ENCODE measurements around the gene CAPZA1.

Gene CAPZA1

DNA sequence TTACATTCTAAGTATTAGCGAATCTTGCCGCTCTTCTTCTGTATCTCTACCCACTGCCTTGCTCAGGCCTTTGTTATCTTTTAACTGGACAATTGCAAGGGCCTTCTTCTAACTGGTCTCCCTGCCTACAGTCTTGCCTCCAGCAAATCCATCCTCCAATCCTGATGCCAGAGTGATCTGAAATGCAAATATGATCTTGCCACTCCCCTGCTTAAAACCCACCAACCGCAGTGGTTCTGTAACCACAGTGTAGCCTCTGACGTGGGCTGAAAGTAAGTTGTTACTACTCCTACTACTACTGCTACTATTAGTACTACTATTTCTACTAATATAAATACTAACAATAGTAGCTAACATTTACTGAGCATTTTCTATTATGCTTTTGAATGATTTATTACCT lies 67.2 kb downstream of the CAPZA1 start:
- Histone ChIP-seq H3K27me3 (ENCODE audit: control insufficient read depth, insufficient read depth, low read length) (no peaks in the 10 kb centered on the region), H3K9me3 (ENCODE audit: control insufficient read depth, low read depth, low read length) (no peaks in the 10 kb centered on the region), H3K4me1 (ENCODE audit: control insufficient read depth, low read depth, low read length) (no peaks in the 10 kb centered on the region), H3K9ac (ENCODE audit: low read length) (no peak overlapping the region), H3K36me3 (ENCODE audit: control insufficient read depth, low read depth, low read length) (peaks cover 7% of the 10 kb centered on the region), H3K27ac (ENCODE audit: low read length) (no peak overlapping the region), H3K4me3 (ENCODE audit: low read length) (no peak overlapping the region)

GRCh38 chr1:112687361-112687760 lies 67.7 kb downstream of the CAPZA1 start:
- H3K4me1 ChIP-seq (ENCODE audit: control insufficient read depth, low read depth, low read length), result no peaks in the 10 kb centered on the region
- no peak overlapping the region for H3K9ac ChIP-seq (ENCODE audit: low read length)
- H3K4me3 ChIP-seq (ENCODE audit: low read length), result no peak overlapping the region
- H3K9me3 ChIP-seq (ENCODE audit: control insufficient read depth, low read depth, low read length), result no peaks in the 10 kb centered on the region
- H3K27ac ChIP-seq (ENCODE audit: low read length), result no peak overlapping the region
- no peaks in the 10 kb centered on the region for H3K27me3 ChIP-seq (ENCODE audit: control insufficient read depth, insufficient read depth, low read length)
- peaks cover 11% of the 10 kb centered on the region for H3K36me3 ChIP-seq (ENCODE audit: control insufficient read depth, low read depth, low read length)

GRCh38 chr1:112687785-112688496 lies 68.3 kb downstream of the CAPZA1 start:
- Histone ChIP-seq H3K36me3 (ENCODE audit: control insufficient read depth, low read depth, low read length) (peaks cover 16% of the 10 kb centered on the region), H3K27ac (ENCODE audit: low read length) (no peak overlapping the region)

DNA sequence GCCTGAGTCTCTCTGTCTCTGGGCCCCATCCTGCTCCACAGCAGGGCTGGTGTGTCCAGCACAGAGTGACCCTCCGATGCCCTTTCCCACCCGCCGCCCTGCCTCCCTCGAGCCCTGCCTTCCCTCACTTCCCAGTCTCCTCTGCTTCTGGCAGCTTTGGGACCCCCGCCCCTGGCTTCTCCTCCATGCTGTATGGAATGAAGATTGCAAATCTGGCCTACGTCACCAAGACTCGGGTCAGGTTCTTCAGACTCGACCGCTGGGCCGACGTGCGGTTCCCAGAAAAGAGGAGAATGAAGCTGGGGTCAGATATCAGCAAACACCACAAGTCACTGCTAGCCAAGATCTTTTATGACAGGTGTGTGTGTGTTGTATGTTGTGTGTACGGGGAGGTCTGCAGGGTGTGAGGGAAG lies 69.2 kb downstream of the CAPZA1 start:
- no peaks in the 10 kb centered on the region for H3K27me3 ChIP-seq (ENCODE audit: control insufficient read depth, insufficient read depth, low read length)

More at GRCh38 chr1:112687785-112688496, 68.3 kb downstream of the CAPZA1 start:
- H3K4me1 ChIP-seq (ENCODE audit: control insufficient read depth, low read depth, low read length), result no peaks in the 10 kb centered on the region
- H3K9ac ChIP-seq (ENCODE audit: low read length), result no peak overlapping the region
- H3K4me3 ChIP-seq (ENCODE audit: low read length), result no peak overlapping the region
- no peaks in the 10 kb centered on the region for H3K9me3 ChIP-seq (ENCODE audit: control insufficient read depth, low read depth, low read length)
- no peaks in the 10 kb centered on the region for H3K27me3 ChIP-seq (ENCODE audit: control insufficient read depth, insufficient read depth, low read length)

GRCh38 chr1:112689196-112689841 lies 69.7 kb downstream of the CAPZA1 start:
- Histone ChIP-seq H3K36me3 (ENCODE audit: control insufficient read depth, low read depth, low read length) (peaks cover 26% of the 10 kb centered on the region), H3K9me3 (ENCODE audit: control insufficient read depth, low read depth, low read length) (no peaks in the 10 kb centered on the region), H3K27ac (ENCODE audit: low read length) (no peak overlapping the region), H3K4me1 (ENCODE audit: control insufficient read depth, low read depth, low read length) (no peaks in the 10 kb centered on the region), H3K4me3 (ENCODE audit: low read length) (no peak overlapping the region), H3K9ac (ENCODE audit: low read length) (no peak overlapping the region), H3K27me3 (ENCODE audit: control insufficient read depth, insufficient read depth, low read length) (no peaks in the 10 kb centered on the region)

More for the DNA sequence above, 69.2 kb downstream of the CAPZA1 start:
- Histone ChIP-seq H3K4me3 (ENCODE audit: low read length) (no peak overlapping the region), H3K4me1 (ENCODE audit: control insufficient read depth, low read depth, low read length) (no peaks in the 10 kb centered on the region), H3K36me3 (ENCODE audit: control insufficient read depth, low read depth, low read length) (peaks cover 21% of the 10 kb centered on the region), H3K9ac (ENCODE audit: low read length) (no peak overlapping the region), H3K9me3 (ENCODE audit: control insufficient read depth, low read depth, low read length) (no peaks in the 10 kb centered on the region), H3K27ac (ENCODE audit: low read length) (no peak overlapping the region)

DNA sequence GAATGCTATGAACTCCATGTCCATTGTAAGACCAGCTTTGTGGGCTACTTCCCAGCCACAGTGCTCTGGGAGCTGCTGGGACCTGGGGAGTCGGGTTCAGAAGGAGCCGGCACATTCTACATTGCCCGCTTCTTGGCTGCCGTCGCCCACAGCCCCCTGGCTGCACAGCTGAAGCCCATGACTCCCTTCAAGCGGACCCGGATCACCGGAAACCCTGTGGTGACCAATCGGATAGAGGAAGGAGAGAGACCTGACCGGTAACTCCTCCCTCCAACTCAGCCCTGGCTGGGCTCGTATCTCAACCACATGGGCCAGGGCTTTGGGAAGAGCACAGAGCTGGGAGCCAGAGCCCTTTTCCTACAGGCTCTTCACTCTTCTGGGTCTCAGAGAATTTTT lies 70.2 kb downstream of the CAPZA1 start:
- no peak overlapping the region for H3K9ac ChIP-seq (ENCODE audit: low read length)
- H3K9me3 ChIP-seq (ENCODE audit: control insufficient read depth, low read depth, low read length), result no peaks in the 10 kb centered on the region
- peaks cover 26% of the 10 kb centered on the region for H3K36me3 ChIP-seq (ENCODE audit: control insufficient read depth, low read depth, low read length)
- no peak overlapping the region for H3K4me3 ChIP-seq (ENCODE audit: low read length)
- H3K27ac ChIP-seq (ENCODE audit: low read length), result no peak overlapping the region
- H3K27me3 ChIP-seq (ENCODE audit: control insufficient read depth, insufficient read depth, low read length), result no peaks in the 10 kb centered on the region
- H3K4me1 ChIP-seq (ENCODE audit: control insufficient read depth, low read depth, low read length), result no peaks in the 10 kb centered on the region

DNA sequence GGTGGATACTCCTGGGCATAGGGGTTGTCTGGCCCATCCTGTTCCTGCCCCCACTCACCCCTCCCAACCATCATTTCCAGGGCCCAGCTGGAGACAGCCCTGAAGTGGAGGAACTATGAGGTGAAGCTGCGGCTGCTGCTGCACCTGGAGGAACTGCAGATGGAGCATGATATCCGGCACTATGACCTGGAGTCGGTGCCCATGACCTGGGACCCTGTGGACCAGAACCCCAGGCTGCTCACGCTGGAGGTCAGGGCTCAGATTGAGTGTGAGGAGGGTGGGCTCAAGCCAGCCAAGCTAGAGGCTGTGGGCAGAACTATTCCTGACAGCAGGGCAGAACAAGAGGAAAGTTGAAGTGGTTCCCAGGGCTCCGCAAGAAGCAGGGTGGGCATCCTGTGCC lies 73.0 kb downstream of the CAPZA1 start:
- Histone ChIP-seq H3K27ac (ENCODE audit: low read length) (no peak overlapping the region), H3K9me3 (ENCODE audit: control insufficient read depth, low read depth, low read length) (no peaks in the 10 kb centered on the region), H3K4me1 (ENCODE audit: control insufficient read depth, low read depth, low read length) (no peaks in the 10 kb centered on the region), H3K9ac (ENCODE audit: low read length) (no peak overlapping the region), H3K36me3 (ENCODE audit: control insufficient read depth, low read depth, low read length) (peaks cover 33% of the 10 kb centered on the region), H3K27me3 (ENCODE audit: control insufficient read depth, insufficient read depth, low read length) (no peaks in the 10 kb centered on the region), H3K4me3 (ENCODE audit: low read length) (no peak overlapping the region)

DNA sequence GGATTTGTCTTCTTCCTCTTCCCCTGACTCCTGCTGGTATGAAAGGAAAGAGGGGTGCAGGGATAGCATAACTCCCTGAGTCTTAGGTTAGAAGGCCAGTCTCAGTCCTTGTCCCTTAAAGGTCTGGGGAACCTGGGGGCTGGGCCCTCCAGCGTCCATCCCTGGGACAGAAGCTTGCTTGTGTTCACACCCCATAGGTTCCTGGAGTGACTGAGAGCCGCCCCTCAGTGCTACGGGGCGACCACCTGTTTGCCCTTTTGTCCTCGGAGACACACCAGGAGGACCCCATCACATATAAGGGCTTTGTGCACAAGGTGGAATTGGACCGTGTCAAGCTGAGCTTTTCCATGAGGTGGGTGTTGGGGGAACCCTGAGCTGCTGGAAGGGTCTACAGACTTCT lies 74.2 kb downstream of the CAPZA1 start:
- H3K36me3 ChIP-seq (ENCODE audit: control insufficient read depth, low read depth, low read length), result peaks cover 39% of the 10 kb centered on the region
- peaks cover 7% of the 10 kb centered on the region for H3K4me1 ChIP-seq (ENCODE audit: control insufficient read depth, low read depth, low read length)
- H3K4me3 ChIP-seq (ENCODE audit: low read length), result no peak overlapping the region
- H3K27ac ChIP-seq (ENCODE audit: low read length), result no peak overlapping the region
- peaks cover 2% of the 10 kb centered on the region for H3K27me3 ChIP-seq (ENCODE audit: control insufficient read depth, insufficient read depth, low read length)
- no peak overlapping the region for H3K9ac ChIP-seq (ENCODE audit: low read length)
- H3K9me3 ChIP-seq (ENCODE audit: control insufficient read depth, low read depth, low read length), result no peaks in the 10 kb centered on the region

- Histone ChIP-seq H3K36me3 (ENCODE audit: control insufficient read depth, low read depth, low read length) (peaks cover 41% of the 10 kb centered on the region), H3K9me3 (ENCODE audit: control insufficient read depth, low read depth, low read length) (no peaks in the 10 kb centered on the region), H3K9ac (ENCODE audit: low read length) (no peak overlapping the region), H3K4me3 (ENCODE audit: low read length) (no peak overlapping the region), H3K4me1 (ENCODE audit: control insufficient read depth, low read depth, low read length) (peaks cover 7% of the 10 kb centered on the region), H3K27me3 (ENCODE audit: control insufficient read depth, insufficient read depth, low read length) (peaks cover 8% of the 10 kb centered on the region), H3K27ac (ENCODE audit: low read length) (no peak overlapping the region)
These were observed 74.8 kb downstream of the CAPZA1 start for GRCh38 chr1:112694363-112694929.

DNA sequence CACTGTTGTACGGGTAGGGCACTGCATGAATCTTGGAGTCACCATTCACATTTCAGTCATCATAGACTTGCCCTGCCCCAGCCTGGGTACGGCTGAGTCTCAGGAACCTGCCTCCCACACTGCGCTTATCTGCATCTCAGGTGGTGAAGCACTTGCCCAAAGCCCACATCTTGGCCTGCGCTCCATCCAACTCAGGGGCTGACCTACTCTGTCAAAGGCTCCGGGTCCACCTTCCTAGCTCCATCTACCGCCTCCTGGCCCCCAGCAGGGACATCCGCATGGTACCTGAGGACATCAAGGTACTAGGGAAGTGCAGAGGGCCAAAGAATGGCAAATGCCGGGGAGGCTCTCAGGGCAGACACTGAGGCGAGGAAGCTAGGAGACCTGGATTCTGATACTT lies 75.6 kb downstream of the CAPZA1 start:
- peaks cover 16% of the 10 kb centered on the region for H3K27me3 ChIP-seq (ENCODE audit: control insufficient read depth, insufficient read depth, low read length)
- no peak overlapping the region for H3K27ac ChIP-seq (ENCODE audit: low read length)
- H3K36me3 ChIP-seq (ENCODE audit: control insufficient read depth, low read depth, low read length), result peaks cover 46% of the 10 kb centered on the region
- no peak overlapping the region for H3K4me3 ChIP-seq (ENCODE audit: low read length)
- H3K4me1 ChIP-seq (ENCODE audit: control insufficient read depth, low read depth, low read length), result peaks cover 12% of the 10 kb centered on the region
- no peak overlapping the region for H3K9ac ChIP-seq (ENCODE audit: low read length)
- H3K9me3 ChIP-seq (ENCODE audit: control insufficient read depth, low read depth, low read length), result no peaks in the 10 kb centered on the region

DNA sequence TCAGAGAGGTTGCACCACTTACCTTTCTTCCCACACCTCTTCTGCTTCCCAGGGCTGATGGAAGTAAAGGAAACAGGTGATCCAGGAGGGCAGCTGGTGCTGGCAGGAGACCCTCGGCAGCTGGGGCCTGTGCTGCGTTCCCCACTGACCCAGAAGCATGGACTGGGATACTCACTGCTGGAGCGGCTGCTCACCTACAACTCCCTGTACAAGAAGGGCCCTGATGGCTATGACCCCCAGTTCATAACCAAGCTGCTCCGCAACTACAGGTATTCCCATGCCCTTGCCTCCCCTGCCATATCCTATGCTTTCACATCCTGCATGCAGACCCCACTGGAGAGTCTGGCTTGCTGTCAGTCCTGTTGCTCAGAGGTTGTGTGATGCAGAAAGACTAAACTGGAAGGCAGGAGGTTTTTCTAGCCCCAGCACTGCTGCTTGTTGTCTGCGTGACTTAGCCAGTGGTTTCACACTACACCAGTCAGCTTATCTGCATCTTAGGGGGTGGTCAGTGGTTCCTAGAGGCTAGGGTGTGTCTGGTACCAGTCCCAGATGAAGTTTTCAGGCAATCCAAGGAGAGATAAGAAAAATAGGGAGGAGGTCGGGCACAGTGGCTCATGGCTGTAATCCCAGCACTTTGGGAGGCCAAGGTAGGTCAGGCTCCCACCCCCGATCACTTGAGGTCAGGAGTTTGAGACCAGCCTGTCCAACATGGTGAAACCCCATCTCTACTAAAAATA lies 77.1 kb downstream of the CAPZA1 start:
- no peak overlapping the region for H3K27ac ChIP-seq (ENCODE audit: low read length)
- H3K4me3 ChIP-seq (ENCODE audit: low read length), result no peak overlapping the region
- H3K9me3 ChIP-seq (ENCODE audit: control insufficient read depth, low read depth, low read length), result no peaks in the 10 kb centered on the region
- H3K9ac ChIP-seq (ENCODE audit: low read length), result no peak overlapping the region
- peaks cover 19% of the 10 kb centered on the region for H3K27me3 ChIP-seq (ENCODE audit: control insufficient read depth, insufficient read depth, low read length)
- peaks cover 40% of the 10 kb centered on the region for H3K36me3 ChIP-seq (ENCODE audit: control insufficient read depth, low read depth, low read length)
- H3K4me1 ChIP-seq (ENCODE audit: control insufficient read depth, low read depth, low read length), result peaks cover 26% of the 10 kb centered on the region

All from iPS-18a (cell line).